K562 (cell line): ENCODE measurements around the gene CCDC117. TPM values are rescaled to one million over a fixed set of nuclear protein-coding genes. Genes with fewer than 3 reads are reported as not detected.

Experiments
- CAMTA2 ChIP-seq: fragments of 250-450 bp; sonication (Bioruptor Pico); conservative IDR thresholded peaks from 2 replicates; pipeline ENCODE4 v1.5.1; 2022
- CBFA2T3 ChIP-seq: fragments of 450-650 bp; IDR thresholded peaks from 2 replicates; pipeline ENCODE4 v1.6.1; 2017
- ELF4 ChIP-seq: fragments of 450-650 bp; formaldehyde crosslinking; IDR thresholded peaks from 2 replicates; pipeline ENCODE4 v1.4.0; 2022; ENCODE audit warnings: missing genetic modification characterization
- GATAD2B ChIP-seq: fragments of 450-650 bp; IDR thresholded peaks from 2 replicates; pipeline ENCODE4 v1.6.1; 2017; ENCODE audit warnings: mild to moderate bottlenecking, borderline replicate concordance
- IFI16 ChIP-seq: fragments of 250-450 bp; sonication (Bioruptor Pico); IDR thresholded peaks from 2 replicates; pipeline ENCODE4 v2.1.2; 2022; ENCODE audit warnings: mild to moderate bottlenecking, inconsistent platforms
- IRF2 ChIP-seq: sonication (generic); formaldehyde crosslinking; IDR thresholded peaks from 2 replicates; pipeline ENCODE4 v1.8.1; 2022; ENCODE audit warnings: mild to moderate bottlenecking, missing genetic modification reagents
- JUN ChIP-seq, 2 experiments: sonication (generic) in 1 of 2; formaldehyde crosslinking in 1 of 2; IDR thresholded peaks; 2 replicates each; pipeline versions ENCODE4 v1.6.1 to v1.8.0; 2012 to 2022; ENCODE audit warnings: borderline replicate concordance in 2 of 2, mild to moderate bottlenecking in 2 of 2, improper control_type of control experiment in 1 of 2, low read depth in 1 of 2, low read length in 1 of 2, missing genetic modification reagents in 1 of 2
- KDM2B ChIP-seq: fragments of 250-450 bp; sonication (Bioruptor Pico); IDR thresholded peaks from 2 replicates; pipeline ENCODE4 v1.8.0; 2021; ENCODE audit warnings: mild to moderate bottlenecking, moderate library complexity
- KLF6 ChIP-seq: fragments of 250-450 bp; sonication (Bioruptor Pico); IDR thresholded peaks from 2 replicates; pipeline ENCODE4 v1.4.0; 2020; ENCODE audit warnings: mild to moderate bottlenecking, moderate library complexity, borderline replicate concordance
- POLR3G ChIP-seq: IDR thresholded peaks from 2 replicates; pipeline ENCODE4 v1.6.1; 2011; ENCODE audit not compliant: insufficient read length, insufficient replicate concordance; ENCODE audit errors: extremely low read depth
- THAP7 ChIP-seq: fragments of 250-450 bp; sonication (Bioruptor Pico); IDR thresholded peaks from 2 replicates; pipeline ENCODE4 v1.5.0; 2021
- TSC22D4 ChIP-seq: fragments of 450-650 bp; IDR thresholded peaks from 2 replicates; pipeline ENCODE4 v1.6.1; 2016; ENCODE audit warnings: missing genetic modification characterization, missing biosample characterization, control low read depth
- U2AF2 ChIP-seq: fragments of 200-400 bp; formaldehyde crosslinking; optimal IDR thresholded peaks from 2 replicates; pipeline ENCODE3; 2017; ENCODE audit warnings: low read depth, mild to moderate bottlenecking, low read length
- UBTF ChIP-seq, 2 experiments: IDR thresholded peaks; 2 replicates each; pipeline ENCODE4 v1.6.1; 2012; ENCODE audit warnings: improper control_type of control experiment in 2 of 2, low read depth in 2 of 2, low read length in 2 of 2, borderline replicate concordance in 1 of 2
- ZBTB11 ChIP-seq, 3 experiments: fragments of 200-800 bp in 1 of 3; fragments of 250-450 bp in 1 of 3; fragments of 450-650 bp in 1 of 3; sonication (Bioruptor Pico) in 1 of 3; sonication (Bioruptor generic) in 1 of 3; formaldehyde crosslinking in 1 of 3; IDR thresholded peaks; 2 replicates each; pipeline versions ENCODE4 v1.6.1 to v1.8.0; 2016 to 2022; ENCODE audit warnings: mild to moderate bottlenecking in 2 of 3, missing genetic modification characterization in 2 of 3, missing compliant biosample characterization in 1 of 3, moderate library complexity in 1 of 3
- ZKSCAN1 ChIP-seq: fragments of 150-350 bp; IDR thresholded peaks from 2 replicates; pipeline ENCODE4 v1.6.1; 2016; ENCODE audit warnings: low read depth, low read length
- ZNF316 ChIP-seq: fragments of 450-650 bp; IDR thresholded peaks from 2 replicates; pipeline ENCODE4 v1.6.1; 2016
- ZNF589 ChIP-seq: fragments of 200-800 bp; sonication (Bioruptor generic); IDR thresholded peaks from 2 replicates; pipeline ENCODE4 v1.6.1; 2016; ENCODE audit warnings: low read depth, missing genetic modification characterization, missing compliant biosample characterization
- polyA plus RNA-seq, 8 experiments: library from polyadenylated mRNA; depleted of rRNA in 4 of 8; stranded (reverse) in 5 of 8; unstranded in 3 of 8; fragments of >200 nt; fragmentation: Nextera tagmentation in 2 of 8; fragmentation: Illumina TruSeq in 1 of 8; extraction: Ambion mirVana in 2 of 8; extraction: Trizol in 1 of 8; gene quantifications; 2 replicates each; pipeline versions ENCODE4 v1.2.1 to v1.2.3, GENCODE V29; 2011 to 2014; ENCODE audit warnings: inconsistent platforms in 1 of 8, missing spikeins in 1 of 8
- total RNA-seq, 7 experiments: library from RNA; depleted of rRNA in 6 of 7; stranded (reverse); fragments of >200 nt in 6 of 7; fragmentation: Illumina TruSeq in 2 of 7; extraction: Trizol in 2 of 7; gene quantifications; 2 replicates each; pipeline versions ENCODE4 v1.2.1 to v1.2.3, GENCODE V29; 2011 to 2021; ENCODE audit warnings: low replicate concordance in 1 of 7

CCDC117 gene
- total and polyA plus RNA-seq, 9 of the 15 experiments (the other 6 are each of a cell fraction or from before 2014, with no cell fraction given): 5.7 to 23.3 (median 15.8) TPM

- 0 out of 4 replicates have a peak, but pooled peaks of 1 of the 2 experiments have one; percentile 60 for TF ChIP-seq UBTF (IDR thresholded peaks at IDR 0.05; ENCODE audit: borderline replicate concordance in 1 of 2, low read depth in 2 of 2, low read length in 2 of 2)
- no peak for TF ChIP-seq U2AF2
- TF ChIP-seq THAP7 (CRISPR knock-in tag): no peak
- no peak for TF ChIP-seq KDM2B (CRISPR knock-in tag)
- no peak for TF ChIP-seq KLF6 (CRISPR knock-in tag)
- TF ChIP-seq POLR3G: no peak
- no peak for TF ChIP-seq ZNF589 (CRISPR knock-in tag)
- TF ChIP-seq CAMTA2 (CRISPR knock-in tag): no peak
- no peak for TF ChIP-seq ZNF316
- TF ChIP-seq JUN (IDR thresholded peaks at IDR 0.05; ENCODE audit: borderline replicate concordance, low read depth, low read length): no peak
- TF ChIP-seq JUN (CRISPR knock-in tag; IDR thresholded peaks at IDR 0.05; ENCODE audit: borderline replicate concordance): no peak
- no peak for TF ChIP-seq GATAD2B
- no peak for TF ChIP-seq IRF2 (CRISPR knock-in tag)
- TF ChIP-seq IFI16 (CRISPR knock-in tag): no peak
- TF ChIP-seq ZKSCAN1: 0 out of 2 replicates have a peak, but pooled peaks have one; percentile 24
- peak in 1 of 3 experiments; percentile 31; a peak in 1 of 6 replicates for TF ChIP-seq ZBTB11 (CRISPR knock-in tag; IDR thresholded peaks at IDR 0.05)
- no peak for TF ChIP-seq ELF4 (CRISPR knock-in tag)
- TF ChIP-seq TSC22D4 (tag): no peak
- TF ChIP-seq CBFA2T3: no peak
These were observed 28.0 kb downstream of the CCDC117 start, which contains the start of gene XBP1 (continued) for GRCh38 chr22:28800308-28801041.
